Activated T-cell treated with anti-CD3 and anti-CD28 coated beads for 1 hour (primary cell): ENCODE results near the gene CCDC93.

Experiments used
- DNase-seq: peaks from one replicate; pipeline ENCODE4 v3.0.0-alpha.2; 2020; ENCODE audit warnings: low read depth

Gene CCDC93

GRCh38 chr2:117917223-117917917, 96.5 kb downstream of the CCDC93 start:
- DNase-seq, result no peak

DNA sequence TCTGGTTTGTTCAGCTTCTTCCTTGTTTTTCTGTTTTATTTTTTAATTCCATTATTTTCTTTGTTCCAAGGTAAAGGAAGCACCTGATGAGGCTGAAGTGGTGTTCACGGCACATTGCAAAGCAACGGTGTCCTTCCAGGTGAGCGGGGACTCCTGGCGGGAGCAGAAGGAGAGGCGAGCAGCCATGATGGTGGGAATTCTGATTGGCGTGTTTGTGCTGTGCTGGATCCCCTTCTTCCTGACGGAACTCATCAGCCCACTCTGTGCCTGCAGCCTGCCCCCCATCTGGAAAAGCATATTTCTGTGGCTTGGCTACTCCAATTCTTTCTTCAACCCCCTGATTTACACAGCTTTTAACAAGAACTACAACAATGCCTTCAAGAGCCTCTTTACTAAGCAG, 110.9 kb downstream of the CCDC93 start:
- DNase-seq, result no peak

DNA sequence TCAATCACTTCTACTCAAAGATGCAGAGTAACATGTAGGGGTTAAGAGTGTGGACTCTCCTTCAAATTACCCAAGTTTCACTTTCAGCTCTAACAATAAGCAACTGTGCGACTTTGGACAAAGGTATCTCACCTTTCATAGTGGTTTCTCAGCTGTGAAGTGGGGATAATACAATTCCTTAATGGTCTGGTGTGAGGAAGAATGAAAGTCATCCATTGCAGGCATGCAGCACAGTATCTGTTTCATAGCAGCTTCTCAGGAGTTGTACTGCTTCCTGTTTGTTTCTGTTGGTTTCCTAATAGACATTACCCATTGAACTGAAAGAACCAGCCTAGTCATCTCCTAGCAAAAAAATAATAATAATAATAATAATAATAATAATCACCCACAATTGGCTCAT, 125.0 kb downstream of the CCDC93 start:
- no peak for DNase-seq

- DNase-seq, result no peak
Observed at GRCh38 chr2:117885308-117885707, 128.6 kb downstream of the CCDC93 start.

DNA sequence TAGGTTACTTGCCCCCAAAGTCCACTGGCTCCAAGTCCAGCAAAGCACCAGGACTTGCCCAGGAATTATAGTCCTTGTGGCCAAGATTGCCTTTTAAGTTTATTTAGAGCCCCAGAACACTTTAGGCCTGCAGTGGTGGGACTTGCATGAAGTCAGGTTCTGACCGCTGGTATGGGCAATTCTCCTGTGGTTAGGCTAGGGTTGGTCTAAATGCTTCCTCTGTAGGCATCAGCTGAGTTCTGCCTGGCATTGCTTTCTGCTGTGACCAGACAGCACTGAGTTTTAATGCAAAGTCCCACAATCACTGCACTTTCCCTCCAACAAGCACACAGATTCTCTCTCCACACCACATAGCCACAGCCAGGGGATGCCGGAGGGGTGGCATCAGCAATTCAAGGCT, 134.9 kb downstream of the CCDC93 start:
- no peak for DNase-seq

- DNase-seq, result no peak
Observed at GRCh38 chr2:117875786-117876185, 138.1 kb downstream of the CCDC93 start.
